ENCODE results near the gene HRC.

- TF ChIP-seq POLR2A (IDR thresholded peaks at IDR 0.05) (no peak), CTCF (IDR thresholded peaks at IDR 0.05) (no peak)
These were observed 18.0 kb upstream of the HRC start for GRCh38 chr19:49173198-49173597.
